ENCODE data around the gene ANXA8.
"Not testable (repeated sequence)": the region's sequence is repeated elsewhere in the genome, so short reads cannot be mapped to it uniquely, and the experiment has no call there.

The ANXA8 gene

GRCh38 chr10:47467458-47467857 lies 16.5 kb downstream of the ANXA8 start:
- DNase-seq (ENCODE audit: insufficient read length, low spot score); FAIRE-seq: not testable (repeated sequence)

- not testable (repeated sequence) for FAIRE-seq; DNase-seq (ENCODE audit: insufficient read length, low spot score)
Observed at GRCh38 chr10:47465216-47465917, 18.5 kb downstream of the ANXA8 start.

GRCh38 chr10:47462577-47463358 lies 21.1 kb downstream of the ANXA8 start:
- not testable (repeated sequence) for FAIRE-seq; DNase-seq (ENCODE audit: insufficient read length, low spot score)

GRCh38 chr10:47461261-47461687 lies 22.6 kb downstream of the ANXA8 start:
- DNase-seq (ENCODE audit: insufficient read length, low spot score); FAIRE-seq: not testable (repeated sequence)

- DNase-seq (ENCODE audit: insufficient read length, low spot score), result no peak
- FAIRE-seq, result no peak
Observed at GRCh38 chr10:47458466-47459154, 25.3 kb downstream of the ANXA8 start.

GRCh38 chr10:47457826-47458225 lies 26.1 kb downstream of the ANXA8 start:
- DNase-seq (ENCODE audit: insufficient read length, low spot score) (no peak), FAIRE-seq (no peak)

GRCh38 chr10:47457528-47457820 lies 26.4 kb downstream of the ANXA8 start:
- DNase-seq (ENCODE audit: insufficient read length, low spot score) (no peak), FAIRE-seq (no peak)

GRCh38 chr10:47456794-47457527 lies 27.0 kb downstream of the ANXA8 start:
- no peak for FAIRE-seq
- no peak for DNase-seq (ENCODE audit: insufficient read length, low spot score)

GRCh38 chr10:47456079-47456785 lies 27.7 kb downstream of the ANXA8 start:
- no peak for DNase-seq (ENCODE audit: insufficient read length, low spot score)
- no peak for FAIRE-seq

GRCh38 chr10:47455350-47456078 lies 28.4 kb downstream of the ANXA8 start:
- FAIRE-seq; DNase-seq (ENCODE audit: insufficient read length, low spot score): not testable (repeated sequence)

GRCh38 chr10:47454780-47455058 lies 29.2 kb downstream of the ANXA8 start:
- no peak for DNase-seq (ENCODE audit: insufficient read length, low spot score)
- FAIRE-seq, result no peak

GRCh38 chr10:47454008-47454779 lies 29.7 kb downstream of the ANXA8 start:
- DNase-seq (ENCODE audit: insufficient read length, low spot score) (no peak), FAIRE-seq (no peak)

GRCh38 chr10:47453141-47454007 lies 30.5 kb downstream of the ANXA8 start:
- DNase-seq (ENCODE audit: insufficient read length, low spot score), result no peak
- FAIRE-seq, result no peak

GRCh38 chr10:47452495-47453140 lies 31.3 kb downstream of the ANXA8 start:
- DNase-seq (ENCODE audit: insufficient read length, low spot score) (no peak), FAIRE-seq (no peak)

- FAIRE-seq, result no peak
- DNase-seq (ENCODE audit: insufficient read length, low spot score), result no peak
Observed at GRCh38 chr10:47451998-47452494, 31.9 kb downstream of the ANXA8 start.

GRCh38 chr10:47451273-47451997 lies 32.5 kb downstream of the ANXA8 start:
- DNase-seq (ENCODE audit: insufficient read length, low spot score) (no peak), FAIRE-seq (no peak)

GRCh38 chr10:47450442-47450841 lies 33.5 kb downstream of the ANXA8 start:
- FAIRE-seq (no peak), DNase-seq (ENCODE audit: insufficient read length, low spot score) (no peak)

Measured in GM19239 (cell line).